GM12892 (cell line): ENCODE results near the gene SLC23A3.

Experiments used
- POLR2A ChIP-seq: IDR thresholded peaks from 2 replicates; pipeline ENCODE4 v1.6.1; 2011; ENCODE audit warnings: low read depth, low read length, control low read depth
- POLR2AphosphoS5 ChIP-seq: IDR thresholded peaks from 2 replicates; pipeline ENCODE4 v1.6.1; 2011; ENCODE audit warnings: low read depth, low read length, control low read depth

GRCh38 chr2:219172231-219173154 lies 2.7 kb upstream of the SLC23A3 start:
- no peak for TF ChIP-seq POLR2A
- no peak for TF ChIP-seq POLR2AphosphoS5
